Activated CD4-positive, alpha-beta T cell treated with anti-CD3 and anti-CD28 coated beads for 1 hour (primary cell): Measurements from ENCODE around the gene EDEM3.

ENCODE experiments used
- DNase-seq: peaks from one replicate; pipeline ENCODE4 v3.0.0-alpha.2; 2020

EDEM3 gene

GRCh38 chr1:184665360-184665759 is 89.3 kb downstream of the EDEM3 start:
- no peak for DNase-seq

- DNase-seq, result no peak
Observed at GRCh38 chr1:184664661-184665060, 90.0 kb downstream of the EDEM3 start.

GRCh38 chr1:184664042-184664660 is 90.5 kb downstream of the EDEM3 start:
- no peak for DNase-seq

- DNase-seq, result no peak
Observed at GRCh38 chr1:184661801-184662200, 92.9 kb downstream of the EDEM3 start.

- no peak for DNase-seq
Observed at GRCh38 chr1:184660462-184661191, 94.0 kb downstream of the EDEM3 start.

GRCh38 chr1:184658055-184658454 is 96.6 kb downstream of the EDEM3 start:
- no peak for DNase-seq

GRCh38 chr1:184656221-184656620 is 98.4 kb downstream of the EDEM3 start:
- no peak for DNase-seq

GRCh38 chr1:184655185-184655584 is 99.5 kb downstream of the EDEM3 start:
- DNase-seq, result no peak

GRCh38 chr1:184650177-184650866 is 104.3 kb downstream of the EDEM3 start:
- DNase-seq, result no peak

GRCh38 chr1:184649451-184649888 is 105.2 kb downstream of the EDEM3 start:
- no peak for DNase-seq

- DNase-seq, result no peak
Observed at GRCh38 chr1:184648856-184649201, 105.8 kb downstream of the EDEM3 start.

GRCh38 chr1:184648160-184648855 is 106.3 kb downstream of the EDEM3 start:
- DNase-seq, result no peak

- DNase-seq, result no peak
Observed at GRCh38 chr1:184647471-184647870, 107.2 kb downstream of the EDEM3 start.

- DNase-seq, result no peak
Observed at GRCh38 chr1:184646824-184647223, 107.8 kb downstream of the EDEM3 start.

- no peak for DNase-seq
Observed at GRCh38 chr1:184646178-184646701, 108.4 kb downstream of the EDEM3 start.

- DNase-seq, result no peak
Observed at GRCh38 chr1:184644771-184645170, 109.9 kb downstream of the EDEM3 start.

GRCh38 chr1:184643661-184644060 is 111.0 kb downstream of the EDEM3 start:
- no peak for DNase-seq

- DNase-seq, result no peak
Observed at GRCh38 chr1:184641894-184642293, 112.8 kb downstream of the EDEM3 start.

- no peak for DNase-seq
Observed at GRCh38 chr1:184640505-184640904, 114.2 kb downstream of the EDEM3 start.
